Uterus (tissue), 4 donors: ENCODE results near the gene NDUFS5. TPM values are rescaled to one million over a fixed set of nuclear protein-coding genes. Genes with fewer than 3 reads are reported as not detected.
"Not testable (repeated sequence)": the region's sequence is repeated elsewhere in the genome, so short reads cannot be mapped to it uniquely, and the experiment has no call there.

Experiments used
- DNase-seq, 2 donors: peaks; one replicate each; pipeline ENCODE4 v3.0.0-alpha.2; 2019 to 2020
- H3K27ac ChIP-seq, 2 donors: fragments of 200-600 bp; sonication (generic); 1 replicate in 1 of 2; 2 replicates in 1 of 2; pipeline ENCODE4 v1.5.1; 2016 to 2018
- H3K27me3 ChIP-seq, 2 donors: fragments of 200-600 bp; sonication (generic); one replicate each; pipeline ENCODE4 v1.5.1; 2018 to 2019; ENCODE audit warnings: control low read depth in 1 of 2
- H3K36me3 ChIP-seq, 2 donors: fragments of 200-600 bp; sonication (generic); one replicate each; pipeline ENCODE4 v1.5.1; 2019; ENCODE audit warnings: control low read depth in 1 of 2
- H3K4me1 ChIP-seq, 2 donors: fragments of 200-600 bp; sonication (generic); one replicate each; pipeline ENCODE4 v1.5.1; 2018 to 2019; ENCODE audit warnings: control low read depth in 1 of 2
- H3K4me3 ChIP-seq, 2 donors: fragments of 200-600 bp; sonication (generic); 1 replicate in 1 of 2; 2 replicates in 1 of 2; pipeline ENCODE4 v1.5.1; 2018 to 2019; ENCODE audit warnings: mild to moderate bottlenecking in 1 of 2
- H3K9me3 ChIP-seq, 2 donors: fragments of 200-600 bp; sonication (generic); one replicate each; pipeline ENCODE4 v1.5.1; 2019; ENCODE audit warnings: control low read depth in 1 of 2
- CTCF ChIP-seq, 4 experiments: fragments of 200-600 bp in 2 of 4; fragments of 450-650 bp in 2 of 4; sonication (generic) in 2 of 4; IDR thresholded peaks; one replicate each; pipeline ENCODE4 v1.5.1; 2016 to 2019; ENCODE audit warnings: antibody characterized with exemption in 4 of 4, mild to moderate bottlenecking in 2 of 4, moderate library complexity in 1 of 4
- POLR2A ChIP-seq, 2 donors: fragments of 450-650 bp; IDR thresholded peaks; one replicate each; pipeline ENCODE4 v1.6.1; 2016; ENCODE audit warnings: antibody characterized with exemption in 2 of 2, mild to moderate bottlenecking in 1 of 2, moderate library complexity in 1 of 2
- intact Hi-C: fragments of 100-400 bp; cut with DNase I; formaldehyde crosslinking; loops from one replicate; pipeline ENCODE4 v1.15.1; 2023; ENCODE audit warnings: low total_unique reads
- total RNA-seq, 4 donors: library from RNA; depleted of rRNA in 3 of 4; stranded (reverse); fragments of >200 nt in 3 of 4; gene quantifications; one replicate each; pipeline versions ENCODE4 v1.1.0 to v1.2.4, GENCODE V29; 2014 to 2023
- donor health status: DM: yes; HTN: yes; CAD: no.

The NDUFS5 gene
- total RNA-seq, 4 donors from 2014 or later: 122 to 659 (median 361) TPM

- no peak overlapping the region for H3K4me3 ChIP-seq
- intact Hi-C loops: no loop called here
- H3K9me3 ChIP-seq: no peaks in the 10 kb centered on the region
- H3K27me3 ChIP-seq: no peaks in the 10 kb centered on the region
- H3K4me1 ChIP-seq: no peaks in the 10 kb centered on the region
- TF ChIP-seq POLR2A (IDR thresholded peaks at IDR 0.05) (no peak), CTCF (IDR thresholded peaks at IDR 0.05) (no peak)
- H3K36me3 ChIP-seq: no peaks in the 10 kb centered on the region
- DNase-seq: no peak
- no peak overlapping the region for H3K27ac ChIP-seq
Observed at GRCh38 chr1:39061951-39062350, 35.8 kb downstream of the NDUFS5 start.

- intact Hi-C loops: no loop called here
- DNase-seq: no peak
Observed at GRCh38 chr1:39063191-39063590, 37.0 kb downstream of the NDUFS5 start.

GRCh38 chr1:39063775-39064174 is 37.6 kb downstream of the NDUFS5 start:
- no peaks in the 10 kb centered on the region for H3K27me3 ChIP-seq
- TF ChIP-seq POLR2A (IDR thresholded peaks at IDR 0.05) (no peak), CTCF (IDR thresholded peaks at IDR 0.05) (no peak)
- no peaks in the 10 kb centered on the region for H3K4me1 ChIP-seq
- no peak for DNase-seq
- no peaks in the 10 kb centered on the region for H3K9me3 ChIP-seq
- H3K4me3 ChIP-seq: no peak overlapping the region
- intact Hi-C loops: no loop called here
- H3K36me3 ChIP-seq: no peaks in the 10 kb centered on the region
- H3K27ac ChIP-seq: no peak overlapping the region

More at GRCh38 chr1:39063191-39063590, 37.0 kb downstream of the NDUFS5 start:
- TF ChIP-seq POLR2A (IDR thresholded peaks at IDR 0.05): no peak
- TF ChIP-seq CTCF (IDR thresholded peaks at IDR 0.05): no peak
- no peak overlapping the region for H3K4me3 ChIP-seq
- H3K27me3 ChIP-seq: no peaks in the 10 kb centered on the region
- H3K4me1 ChIP-seq: no peaks in the 10 kb centered on the region
- no peaks in the 10 kb centered on the region for H3K36me3 ChIP-seq
- no peaks in the 10 kb centered on the region for H3K9me3 ChIP-seq
- no peak overlapping the region for H3K27ac ChIP-seq

GRCh38 chr1:39065542-39065941 is 39.4 kb downstream of the NDUFS5 start:
- intact Hi-C loops: no loop called here
- H3K4me1 ChIP-seq: no peaks in the 10 kb centered on the region
- H3K36me3 ChIP-seq: no peaks in the 10 kb centered on the region
- TF ChIP-seq POLR2A (IDR thresholded peaks at IDR 0.05): no peak
- TF ChIP-seq CTCF (IDR thresholded peaks at IDR 0.05): no peak
- no peak for DNase-seq
- no peak overlapping the region for H3K27ac ChIP-seq
- H3K27me3 ChIP-seq: no peaks in the 10 kb centered on the region
- no peak overlapping the region for H3K4me3 ChIP-seq
- H3K9me3 ChIP-seq: no peaks in the 10 kb centered on the region

- H3K4me1 ChIP-seq, intact Hi-C loops, H3K27ac ChIP-seq, H3K4me3 ChIP-seq, H3K27me3 ChIP-seq, H3K9me3 ChIP-seq, H3K36me3 ChIP-seq, DNase-seq: not testable (repeated sequence)
Observed at GRCh38 chr1:39068227-39068626, 42.1 kb downstream of the NDUFS5 start.

GRCh38 chr1:39071557-39071956 is 45.4 kb downstream of the NDUFS5 start:
- H3K4me3 ChIP-seq, intact Hi-C loops, H3K27me3 ChIP-seq, H3K27ac ChIP-seq, DNase-seq, H3K9me3 ChIP-seq, H3K36me3 ChIP-seq, H3K4me1 ChIP-seq: not testable (repeated sequence)
